Fibroblast of skin of left quadriceps (primary cell): ENCODE measurements around the gene ONECUT3.

Experiments used
- DNase-seq, 2 experiments: peaks; one replicate each; pipeline ENCODE4 v3.0.0-alpha.2; 2013; ENCODE audit warnings: low read depth in 2 of 2

The ONECUT3 gene

GRCh38 chr19:1814833-1815604, 61.7 kb downstream of the ONECUT3 start:
- DNase-seq, result no peak

- no peak for DNase-seq
These were observed 62.6 kb downstream of the ONECUT3 start for GRCh38 chr19:1815605-1816529.

- no peak for DNase-seq
These were observed 63.4 kb downstream of the ONECUT3 start for GRCh38 chr19:1816530-1817298.

GRCh38 chr19:1817553-1818179, 64.4 kb downstream of the ONECUT3 start:
- DNase-seq, result no peak

- no peak for DNase-seq
These were observed 65.4 kb downstream of the ONECUT3 start for GRCh38 chr19:1818549-1819195.

GRCh38 chr19:1819341-1820255, 66.3 kb downstream of the ONECUT3 start:
- no peak for DNase-seq

- no peak for DNase-seq
These were observed 68.9 kb downstream of the ONECUT3 start for GRCh38 chr19:1822210-1822609.

- no peak for DNase-seq
These were observed 69.7 kb downstream of the ONECUT3 start for GRCh38 chr19:1823020-1823419.

GRCh38 chr19:1823539-1824251, 70.4 kb downstream of the ONECUT3 start:
- no peak for DNase-seq

- DNase-seq, result no peak
These were observed 70.9 kb downstream of the ONECUT3 start for GRCh38 chr19:1824252-1824622.

- peak; percentile 23 to 32 for DNase-seq
These were observed 72.7 kb downstream of the ONECUT3 start for GRCh38 chr19:1825909-1826556.

- no peak for DNase-seq
These were observed 73.5 kb downstream of the ONECUT3 start for GRCh38 chr19:1826557-1827521.

GRCh38 chr19:1827566-1828278, 74.4 kb downstream of the ONECUT3 start:
- DNase-seq, result no peak

GRCh38 chr19:1828279-1829238, 75.3 kb downstream of the ONECUT3 start:
- DNase-seq, result no peak

GRCh38 chr19:1829958-1830357, 76.7 kb downstream of the ONECUT3 start:
- DNase-seq, result no peak

GRCh38 chr19:1830568-1830967, 77.3 kb downstream of the ONECUT3 start:
- no peak for DNase-seq
